TTC549 (cell line): ENCODE results near the gene ZNF711.
"Not testable (repeated sequence)": the region's sequence is repeated elsewhere in the genome, so short reads cannot be mapped to it uniquely, and the experiment has no call there.

Experiments used
- FAIRE-seq: peaks from 2 replicates; lab custom pipeline; 2012; peaks lifted over from hg19 to GRCh38; lab: Jason Lieb, UNC

ZNF711 gene

DNA sequence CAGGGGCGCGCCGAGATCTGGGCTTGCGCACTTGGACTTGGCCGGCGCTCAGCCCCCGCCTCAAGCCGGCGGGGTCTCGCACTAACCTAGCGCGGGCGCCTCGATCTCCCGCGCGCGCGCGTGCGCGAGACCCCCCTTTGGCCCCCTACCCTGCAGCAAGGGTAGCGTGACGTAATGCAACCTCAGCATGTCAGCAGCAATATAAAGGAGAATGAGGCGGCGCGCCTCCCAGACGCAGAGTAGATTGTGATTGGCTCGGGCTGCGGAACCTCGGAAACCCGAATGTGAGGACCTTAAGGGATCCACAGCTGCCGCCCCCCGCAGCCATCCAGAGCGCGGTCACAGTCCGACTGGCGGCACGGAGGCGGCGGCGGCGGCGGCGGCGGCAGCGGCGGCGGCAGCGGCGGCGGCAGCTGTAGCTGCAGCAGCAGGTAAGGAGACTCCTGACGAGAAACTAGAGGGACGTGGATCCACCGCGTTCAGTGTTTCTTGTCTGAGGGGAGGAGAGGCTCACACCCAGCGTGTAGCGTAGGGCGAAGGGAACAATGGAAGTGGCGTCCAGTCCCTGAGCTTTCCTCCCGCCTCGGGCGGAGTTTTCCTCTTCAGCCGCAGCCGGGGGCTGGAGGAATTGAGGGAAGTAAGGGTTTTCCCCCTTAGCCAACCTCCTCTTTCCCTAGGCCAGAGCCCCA is at the start of gene ZNF711, which contains the start of gene SATL1:
TSS of gene ZNF711 (plus strand) at position 231 of the 689 bp plus-strand sequence. CDS start 3,582 bp downstream, outside the sequence.
TSS of gene SATL1 (minus strand) at position 19 of the 689 bp plus-strand sequence. CDS start 134,811 bp downstream, outside the sequence.
- FAIRE-seq, result no peak

- no peak for FAIRE-seq
Measured at GRCh38 chrX:85196319-85196718, 47.5 kb upstream of the ZNF711 start.

DNA sequence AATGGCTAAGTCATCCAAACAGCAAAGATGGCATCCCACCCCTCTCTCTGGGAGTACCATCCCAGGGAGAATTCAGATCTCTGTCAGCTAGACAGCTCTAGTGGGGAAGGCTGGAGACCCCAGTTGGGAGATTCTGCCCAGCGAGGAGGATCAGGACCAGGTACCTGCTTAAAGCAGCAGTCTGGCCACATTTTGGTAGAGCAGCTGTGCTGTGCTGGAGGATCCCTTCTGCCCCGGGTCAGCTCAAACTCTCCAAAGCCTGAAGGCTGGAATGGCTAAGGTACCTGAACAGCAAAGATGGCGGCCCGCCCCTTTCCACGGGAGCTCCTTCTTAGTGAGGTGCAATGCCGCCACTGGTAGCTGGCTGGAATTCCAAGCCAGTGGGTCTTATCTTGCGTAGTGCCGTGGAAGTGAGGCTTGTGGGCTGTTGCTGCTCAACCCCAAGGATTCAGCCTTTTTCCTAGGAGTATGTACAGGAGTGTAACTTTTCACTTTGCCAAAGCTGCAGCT is 40.3 kb upstream of the ZNF711 start:
- no peak for FAIRE-seq

- no peak for FAIRE-seq
Measured at GRCh38 chrX:85213792-85214530, 29.8 kb upstream of the ZNF711 start.

GRCh38 chrX:85215946-85216345 is 27.8 kb upstream of the ZNF711 start:
- FAIRE-seq, result no peak

GRCh38 chrX:85221361-85221760 is 22.4 kb upstream of the ZNF711 start:
- FAIRE-seq, result no peak

- no peak for FAIRE-seq
Measured at GRCh38 chrX:85223359-85223758, 20.4 kb upstream of the ZNF711 start.

DNA sequence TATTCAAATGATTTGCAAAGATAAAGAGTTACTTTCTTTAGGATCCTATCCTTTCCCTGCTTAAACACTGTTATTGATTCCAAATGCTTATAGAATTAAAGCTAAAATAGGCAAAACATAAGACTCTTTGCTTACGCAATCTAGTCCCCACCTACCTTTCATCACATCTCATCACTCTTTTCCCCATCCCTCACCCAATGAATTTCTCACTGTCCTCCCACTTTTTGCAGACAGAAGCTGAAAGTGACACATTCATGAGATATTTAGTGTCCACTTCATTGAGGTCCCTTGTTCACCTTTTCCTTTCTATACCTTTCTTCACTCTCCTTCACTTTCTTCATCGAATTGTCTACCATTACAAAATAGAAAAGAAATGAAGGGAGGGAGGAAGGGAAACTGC is 636 bp upstream of the ZNF711 start:
- FAIRE-seq, result no peak

DNA sequence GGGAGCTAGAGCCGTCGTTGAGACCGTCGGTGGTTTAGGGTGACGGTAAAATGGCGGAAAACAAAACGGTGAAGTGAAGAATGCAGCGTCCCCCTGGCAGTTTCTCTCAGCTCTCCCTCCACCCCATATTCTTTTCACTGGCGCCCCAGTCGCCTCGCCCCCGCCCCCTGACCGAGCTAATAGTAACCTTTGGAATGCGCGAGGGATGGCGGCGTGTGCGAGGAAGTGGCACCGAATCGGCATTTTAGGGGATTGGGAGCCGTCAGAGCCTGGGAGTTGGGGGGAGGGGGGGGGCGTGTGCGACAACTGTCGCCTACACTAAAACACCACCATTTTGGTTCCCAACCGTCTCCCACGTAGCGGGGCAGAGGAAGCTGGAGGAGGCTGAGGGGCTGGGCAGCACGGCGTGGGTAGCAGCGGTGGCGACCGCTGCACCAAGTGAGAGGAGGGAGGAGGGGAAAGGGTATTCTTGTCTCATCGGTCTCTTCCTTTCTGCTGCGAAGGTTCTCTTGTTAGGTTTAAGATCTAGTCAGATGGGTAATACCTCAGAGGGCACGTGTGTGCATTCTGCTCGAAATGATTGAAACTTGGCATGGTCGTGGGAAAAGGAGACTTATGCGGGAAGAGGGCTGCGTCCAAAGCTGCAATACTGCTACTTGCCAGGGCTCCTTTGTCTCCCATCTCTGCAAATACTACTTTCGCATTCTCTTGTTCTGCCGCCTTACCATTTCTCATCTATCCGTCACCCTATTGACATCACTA is 840 bp downstream of the ZNF711 start:
- FAIRE-seq, result no peak

- not testable (repeated sequence) for FAIRE-seq
Measured at GRCh38 chrX:85285286-85285685, 41.5 kb downstream of the ZNF711 start.

DNA sequence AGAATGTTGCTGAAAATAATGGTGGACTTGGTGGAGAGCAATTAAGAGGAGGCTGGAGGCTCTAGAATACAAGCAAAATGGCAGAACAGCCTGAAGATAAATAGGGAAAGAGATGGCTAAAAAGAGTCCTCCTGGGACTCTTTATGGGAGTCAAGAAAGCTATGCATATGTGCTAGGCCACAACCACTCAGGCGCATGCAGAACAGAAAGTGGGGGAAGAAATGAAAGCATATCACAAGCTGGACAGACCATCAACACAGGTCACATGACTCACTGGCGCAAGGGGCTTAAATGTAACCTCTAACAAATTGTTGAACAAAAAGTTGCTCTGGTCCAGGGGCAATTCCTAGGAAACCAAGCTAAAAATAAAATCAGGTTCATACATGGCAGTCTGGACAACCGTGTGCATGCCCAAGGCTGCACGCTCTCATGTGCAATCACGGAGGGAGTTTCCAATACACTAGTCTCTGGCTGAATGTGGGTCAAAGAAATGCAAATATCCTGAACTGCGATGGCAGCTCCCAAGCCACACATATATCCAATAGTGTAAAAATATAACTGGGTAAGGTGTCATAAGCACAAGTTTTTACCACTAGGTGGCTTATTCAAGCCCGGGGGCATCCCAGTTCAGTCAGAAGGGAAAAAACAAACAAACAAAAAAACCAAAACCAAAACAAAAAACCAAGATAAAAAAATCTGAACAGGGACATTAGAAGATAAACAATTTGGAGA is 45.4 kb downstream of the ZNF711 start:
- FAIRE-seq, result no peak

DNA sequence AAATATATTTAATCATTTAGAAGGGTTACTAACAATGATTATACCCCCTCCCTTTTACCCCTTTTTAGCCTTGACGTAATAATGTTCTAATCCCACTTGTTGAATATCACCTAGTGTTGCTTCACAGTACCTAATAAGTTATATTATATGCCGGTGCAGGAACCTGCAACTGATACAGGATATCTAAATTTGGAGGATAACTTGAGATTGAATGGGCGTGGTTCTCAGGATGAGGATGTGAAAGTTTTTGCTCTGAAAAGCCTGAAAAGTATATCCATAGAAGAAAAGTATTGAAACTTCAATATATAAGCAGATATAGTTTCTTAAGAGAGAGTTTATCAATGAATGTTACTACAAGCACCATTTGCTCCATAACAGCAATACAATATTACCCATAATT is 59.8 kb downstream of the ZNF711 start:
- FAIRE-seq, result no peak

DNA sequence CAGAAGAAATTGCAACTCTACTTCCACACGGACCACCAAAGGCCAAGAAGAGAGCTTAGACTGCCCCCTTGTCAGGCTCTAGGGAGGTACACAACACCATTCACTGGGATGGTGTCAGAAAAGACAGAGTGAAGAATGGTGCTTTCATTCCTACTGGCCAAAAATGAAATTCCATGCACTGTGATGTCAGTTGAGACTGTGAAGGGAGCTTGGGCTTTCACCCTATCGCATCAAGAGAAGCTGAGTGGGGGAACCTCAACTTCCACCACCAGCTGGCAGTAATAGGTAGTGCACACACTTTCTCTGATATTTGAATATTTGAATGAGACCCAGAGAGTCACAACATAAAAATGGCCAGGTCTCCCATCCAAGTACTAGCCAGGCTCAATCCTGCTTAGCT is 65.9 kb downstream of the ZNF711 start:
- no peak for FAIRE-seq

GRCh38 chrX:85311348-85311747 is 67.6 kb downstream of the ZNF711 start:
- not testable (repeated sequence) for FAIRE-seq
